Mesenchymal stem cell (in vitro differentiated cells and primary cell): ENCODE results near the gene CEP192.

Source experiments
- DNase-seq: peaks from one replicate; pipeline ENCODE4 v3.0.0-alpha.2; 2013
- H2AFZ ChIP-seq: one replicate; pipeline ENCODE4 v1.6.1; 2013; ENCODE audit warnings: low read depth, mild to moderate bottlenecking, control low read depth, inconsistent platforms, low read length, moderate library complexity
- H2AK5ac ChIP-seq: 2 replicates; pipeline ENCODE4 v1.6.1; 2013; ENCODE audit warnings: low read length, moderate library complexity, mild to moderate bottlenecking, inconsistent platforms; ENCODE audit not compliant: severe bottlenecking
- H2BK120ac ChIP-seq: one replicate; pipeline ENCODE4 v1.6.1; 2013; ENCODE audit warnings: low read depth, mild to moderate bottlenecking, inconsistent platforms, low read length, moderate library complexity
- H2BK12ac ChIP-seq, 2 experiments: one replicate each; pipeline ENCODE4 v1.6.1; 2013; ENCODE audit warnings: inconsistent platforms in 2 of 2, low read length in 2 of 2, mild to moderate bottlenecking in 2 of 2, moderate library complexity in 2 of 2, control low read depth in 1 of 2
- H2BK15ac ChIP-seq: one replicate; pipeline ENCODE4 v1.6.1; 2013; ENCODE audit warnings: mild to moderate bottlenecking, low read depth, inconsistent platforms; ENCODE audit not compliant: poor library complexity, severe bottlenecking
- H2BK5ac ChIP-seq: 2 replicates; pipeline ENCODE4 v1.6.1; 2013; ENCODE audit warnings: low read depth, mild to moderate bottlenecking, low read length, control low read depth, inconsistent platforms; ENCODE audit not compliant: poor library complexity, severe bottlenecking
- H3K14ac ChIP-seq, 2 experiments: one replicate each; pipeline ENCODE4 v1.6.1; 2013; ENCODE audit warnings: inconsistent platforms in 2 of 2, low read length in 2 of 2, control low read depth in 1 of 2, mild to moderate bottlenecking in 1 of 2, moderate library complexity in 1 of 2
- H3K18ac ChIP-seq, 2 experiments: one replicate each; pipeline ENCODE4 v1.6.1; 2013; ENCODE audit warnings: inconsistent platforms in 2 of 2, low read length in 2 of 2, control low read depth in 1 of 2, low read depth in 1 of 2, mild to moderate bottlenecking in 1 of 2
- H3K23ac ChIP-seq, 2 experiments: one replicate each; pipeline ENCODE4 v1.6.1; 2013; ENCODE audit warnings: inconsistent platforms in 2 of 2, low read length in 2 of 2, mild to moderate bottlenecking in 2 of 2, moderate library complexity in 2 of 2, control low read depth in 1 of 2
- H3K27ac ChIP-seq: 2 replicates; pipeline ENCODE4 v1.5.1; 2013; ENCODE audit warnings: mild to moderate bottlenecking, moderate library complexity, low read length, control low read depth, inconsistent platforms; ENCODE audit not compliant: poor library complexity, severe bottlenecking
- H3K27me3 ChIP-seq, 2 experiments: 2 replicates each; pipeline versions ENCODE4 v1.6.1 to v1.7.0; 2013; ENCODE audit warnings: low read length in 2 of 2, mild to moderate bottlenecking in 2 of 2, moderate library complexity in 2 of 2, control low read depth in 1 of 2, inconsistent platforms in 1 of 2; ENCODE audit not compliant: control insufficient read depth in 1 of 2, insufficient read depth in 1 of 2
- H3K36me3 ChIP-seq, 2 experiments: 2 replicates each; pipeline versions ENCODE4 v1.6.1 to v1.7.0; 2013; ENCODE audit warnings: low read length in 2 of 2, control low read depth in 1 of 2, inconsistent platforms in 1 of 2, low read depth in 1 of 2, mild to moderate bottlenecking in 1 of 2; ENCODE audit not compliant: insufficient read depth in 2 of 2, control insufficient read depth in 1 of 2
- H3K4ac ChIP-seq, 2 experiments: one replicate each; pipeline ENCODE4 v1.6.1; 2013; ENCODE audit warnings: inconsistent platforms in 2 of 2, low read length in 2 of 2, mild to moderate bottlenecking in 2 of 2, moderate library complexity in 2 of 2, control low read depth in 1 of 2, low read depth in 1 of 2
- H3K4me1 ChIP-seq: 2 replicates; pipeline ENCODE4 v1.6.1; 2013; ENCODE audit warnings: low read depth, low read length, control low read depth; ENCODE audit not compliant: control insufficient read depth, insufficient read depth
- H3K4me2 ChIP-seq: 2 replicates; pipeline ENCODE4 v1.6.1; 2013; ENCODE audit warnings: low read length, mild to moderate bottlenecking, inconsistent platforms; ENCODE audit not compliant: poor library complexity, severe bottlenecking
- H3K4me3 ChIP-seq, 2 experiments: 2 replicates each; pipeline versions ENCODE4 v1.5.1 to v1.7.0; 2013; ENCODE audit warnings: low read length in 2 of 2, mild to moderate bottlenecking in 2 of 2, control low read depth in 1 of 2, low read depth in 1 of 2; ENCODE audit not compliant: insufficient read depth in 1 of 2
- H3K79me1 ChIP-seq: replicated peaks from 2 replicates; pipeline ENCODE4 v1.6.1; 2013; ENCODE audit warnings: mild to moderate bottlenecking, control low read depth, low read length, inconsistent platforms; ENCODE audit not compliant: poor library complexity, severe bottlenecking
- H3K9ac ChIP-seq: 2 replicates; pipeline ENCODE4 v1.7.0; 2013; ENCODE audit warnings: mild to moderate bottlenecking, low read length, moderate library complexity
- H3K9me3 ChIP-seq: 2 replicates; pipeline ENCODE4 v1.7.0; 2013; ENCODE audit warnings: mild to moderate bottlenecking, low read length; ENCODE audit not compliant: control insufficient read depth
- H4K8ac ChIP-seq: one replicate; pipeline ENCODE4 v1.6.1; 2013; ENCODE audit warnings: inconsistent platforms, mild to moderate bottlenecking, low read length, moderate library complexity
- H4K91ac ChIP-seq: one replicate; pipeline ENCODE4 v1.6.1; 2013; ENCODE audit warnings: mild to moderate bottlenecking, low read length, inconsistent platforms
- WGBS: methylation state at CpG from one replicate; pipeline ENCODE4 v1.1.7; 2013; ENCODE audit warnings: mixed read lengths; 5-methylcytosine and 5-hydroxymethylcytosine counted together

Gene CEP192

DNA sequence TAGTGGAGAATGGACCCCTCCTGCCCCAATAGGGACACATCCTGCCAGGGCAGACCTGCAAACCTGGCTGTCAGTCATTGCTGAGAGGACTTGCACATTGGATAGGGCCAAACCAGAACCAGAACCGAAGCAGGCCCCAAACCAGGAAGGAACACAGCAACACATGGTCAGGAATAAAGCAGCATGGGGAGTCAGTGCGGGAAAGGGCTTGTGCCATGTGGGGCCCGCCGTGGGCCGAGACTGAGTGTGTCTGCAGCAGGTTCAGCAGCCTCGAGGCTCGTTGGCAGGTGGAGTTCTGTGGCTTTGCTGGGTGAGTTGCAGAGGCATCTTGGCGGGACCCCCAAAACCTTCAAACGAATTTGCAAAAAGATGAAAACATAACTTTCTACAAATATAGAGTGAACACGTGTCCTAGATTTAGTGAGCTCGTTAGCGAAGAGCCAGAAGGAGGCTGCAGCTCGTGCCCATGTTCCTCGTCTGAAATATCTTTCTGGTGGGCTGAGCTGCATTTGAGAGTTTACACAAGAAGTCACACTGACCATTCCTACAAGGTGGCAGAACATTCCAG is 182.5 kb downstream of the CEP192 start:
- DNase-seq: no peak
- no peaks in the 10 kb centered on the region for H3K9me3 ChIP-seq
- WGBS: 88% methylated on average over 14 of the region's 14 CpGs

More for the DNA sequence above, 182.5 kb downstream of the CEP192 start:
- Histone ChIP-seq H3K4me3 (no peak overlapping the region), H3K36me3 (no peaks in the 10 kb centered on the region), H3K4me2 (no peak overlapping the region), H2BK5ac (no peak overlapping the region), H3K27ac (no peak overlapping the region), H3K23ac (no peak overlapping the region), H3K79me1 (no peaks in the 10 kb centered on the region), H3K4ac (no peak overlapping the region), H3K14ac (no peak overlapping the region), H3K4me1 (no peaks in the 10 kb centered on the region), H3K27me3 (peaks cover 0 to 10% of the 10 kb centered on the region in 2 experiments), H2BK15ac (no peak overlapping the region), H3K9ac (no peak overlapping the region), H4K91ac (no peak overlapping the region), H2BK120ac (no peak overlapping the region), H2BK12ac (no peak overlapping the region), H4K8ac (no peak overlapping the region), H2AFZ (no peak overlapping the region), H3K18ac (no peak overlapping the region), H2AK5ac (no peak overlapping the region)
